Kasumi-1 (cell line): ENCODE measurements around the gene GRAP2.
"Not testable (repeated sequence)": the region's sequence is repeated elsewhere in the genome, so short reads cannot be mapped to it uniquely, and the experiment has no call there.

Experiments used
- DNase-seq, 2 experiments: peaks; one replicate each; lab custom pipeline; 2025; lab: John Stamatoyannopoulos, UW

The GRAP2 gene

DNA sequence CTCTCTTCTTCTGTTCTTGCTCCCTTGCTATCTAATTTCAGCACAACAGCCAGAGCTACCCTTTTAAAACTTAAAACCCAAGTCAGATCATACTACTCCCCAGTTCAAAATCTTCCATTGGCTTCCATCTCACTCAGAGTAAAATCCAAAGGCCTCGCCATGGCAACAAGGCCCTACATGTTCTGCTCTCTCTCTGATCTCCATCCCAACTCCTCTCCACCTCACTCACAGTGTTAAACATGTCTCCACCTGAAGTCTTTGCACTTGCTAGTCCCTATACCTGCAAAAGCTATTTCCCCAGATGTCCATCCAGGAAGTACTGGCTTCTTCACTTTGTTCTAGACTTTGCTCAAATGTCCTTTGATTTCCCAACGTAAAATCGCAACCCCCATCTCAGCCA, 3.0 kb upstream of the GRAP2 start:
- DNase-seq = no peak

DNA sequence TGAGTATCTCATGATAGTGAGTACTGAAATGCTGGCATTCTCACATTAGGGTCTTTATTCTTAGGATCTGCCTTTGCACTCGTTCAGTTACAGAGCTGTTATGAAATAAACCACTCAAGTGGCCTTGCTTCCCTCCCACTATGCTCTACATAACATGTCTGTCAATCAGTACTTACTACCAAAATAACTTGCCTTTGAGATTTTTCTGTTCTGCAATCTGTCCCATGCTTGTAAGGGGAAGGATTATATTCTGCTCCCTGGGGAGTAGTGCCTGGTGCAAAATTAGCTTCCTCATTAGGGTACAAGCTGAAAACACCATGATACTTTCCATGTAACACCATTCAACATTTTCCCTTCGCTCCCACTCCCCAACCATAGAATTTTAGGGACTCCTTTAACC, 1.9 kb upstream of the GRAP2 start:
- DNase-seq = peak; percentile 69

DNA sequence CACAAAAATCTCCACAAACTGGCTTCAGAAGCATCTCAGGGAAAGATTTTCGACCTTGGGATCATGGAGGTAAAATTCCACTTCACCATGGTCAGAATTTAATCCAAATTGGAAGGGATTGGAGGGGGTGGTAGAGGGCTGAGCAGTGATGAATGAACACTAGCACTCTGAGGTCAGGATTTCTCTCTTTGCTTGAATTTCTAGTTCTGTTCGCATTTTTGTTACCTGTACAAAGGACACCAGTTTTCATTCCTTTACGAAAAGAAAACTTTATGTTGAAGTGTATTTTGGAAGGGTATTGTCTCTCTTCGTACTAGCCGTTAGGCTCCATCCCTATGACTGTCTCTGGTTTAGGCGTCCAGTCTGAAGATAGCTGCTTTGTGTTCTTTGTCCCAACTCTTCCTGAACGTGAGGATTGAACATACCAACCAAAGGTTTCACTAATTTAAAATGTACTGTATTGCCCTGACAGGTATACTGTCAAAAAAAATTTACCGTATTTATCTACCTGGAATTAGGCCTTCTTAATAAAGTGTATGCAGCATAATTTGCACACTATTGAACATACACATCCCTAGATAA, 772 bp downstream of the GRAP2 start:
- no peak for DNase-seq

DNA sequence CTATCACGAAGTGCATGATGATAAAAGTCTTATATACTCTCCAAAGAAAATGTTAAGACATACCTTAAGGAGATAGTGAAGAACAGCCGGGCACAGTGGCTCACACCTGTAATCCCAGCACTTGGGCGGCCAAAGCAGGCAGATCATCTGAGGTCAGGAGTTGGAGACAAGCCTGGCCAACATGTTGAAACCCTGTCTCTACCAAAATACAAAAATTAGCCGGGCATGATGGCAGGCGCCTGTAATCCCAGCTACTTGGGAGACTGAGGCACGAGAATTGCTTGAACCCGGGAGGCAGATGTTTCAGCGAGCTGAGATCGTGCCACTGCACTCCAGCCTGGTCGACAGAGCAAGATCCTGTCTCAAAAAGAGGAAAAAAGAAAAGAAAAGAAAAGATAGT, 3.1 kb downstream of the GRAP2 start:
- not testable (repeated sequence) for DNase-seq

DNA sequence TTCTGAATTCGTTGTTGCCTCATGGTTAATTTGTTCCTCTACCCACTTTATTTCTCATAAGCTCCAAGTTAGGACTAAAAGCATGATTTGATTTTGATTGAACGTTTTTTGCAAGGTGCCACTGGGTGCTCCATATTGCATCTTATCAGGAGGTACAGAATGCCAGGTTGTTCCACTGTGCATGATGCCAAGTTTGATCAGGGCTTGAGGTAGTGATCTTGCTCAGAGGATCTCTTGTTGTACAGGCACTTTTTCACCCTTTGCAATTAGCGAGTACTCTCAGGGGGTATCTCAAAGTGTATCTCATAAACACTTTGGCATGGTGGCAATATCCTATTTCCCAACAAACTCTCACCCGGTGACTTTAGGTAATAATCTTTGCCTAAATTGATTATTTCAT, 4.0 kb downstream of the GRAP2 start:
- DNase-seq = no peak

DNA sequence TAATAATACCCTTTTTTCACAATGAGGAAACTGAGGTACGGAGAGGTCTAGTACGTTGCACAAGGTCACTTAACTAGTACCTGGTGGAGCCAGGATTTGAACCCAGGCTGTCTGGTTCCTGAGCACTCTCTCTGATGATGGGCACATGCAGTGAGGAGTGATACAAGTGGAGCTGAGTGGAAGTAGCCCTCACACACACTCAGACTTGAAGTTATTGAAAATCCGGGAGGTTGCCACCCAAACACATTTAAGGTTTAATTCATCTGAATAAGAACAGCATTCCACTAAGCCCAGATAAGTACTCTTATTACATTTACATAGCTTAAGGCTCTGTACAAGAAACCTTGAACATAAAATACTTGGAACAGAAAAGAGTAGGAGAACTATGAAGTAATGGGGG, 4.8 kb downstream of the GRAP2 start:
- no peak for DNase-seq

DNA sequence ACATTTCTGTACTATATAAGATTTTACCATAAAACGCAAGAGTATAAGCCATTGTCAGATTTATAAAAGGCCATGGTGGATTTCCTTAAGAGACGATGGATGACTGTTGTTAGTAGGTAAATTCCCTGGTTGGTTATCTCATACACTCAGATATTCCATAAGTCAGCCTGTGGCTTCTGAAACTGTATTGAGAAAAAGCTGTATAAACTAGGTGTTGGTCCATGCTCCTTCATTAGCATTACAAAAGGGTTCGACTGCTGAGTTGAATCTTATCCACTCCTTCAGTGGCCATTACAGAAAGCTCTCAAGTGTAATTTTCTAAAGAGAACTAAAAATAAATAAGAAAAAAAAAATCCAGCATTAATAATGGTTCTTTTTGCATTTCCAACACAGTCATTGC, 5.3 kb downstream of the GRAP2 start:
- no peak for DNase-seq

DNA sequence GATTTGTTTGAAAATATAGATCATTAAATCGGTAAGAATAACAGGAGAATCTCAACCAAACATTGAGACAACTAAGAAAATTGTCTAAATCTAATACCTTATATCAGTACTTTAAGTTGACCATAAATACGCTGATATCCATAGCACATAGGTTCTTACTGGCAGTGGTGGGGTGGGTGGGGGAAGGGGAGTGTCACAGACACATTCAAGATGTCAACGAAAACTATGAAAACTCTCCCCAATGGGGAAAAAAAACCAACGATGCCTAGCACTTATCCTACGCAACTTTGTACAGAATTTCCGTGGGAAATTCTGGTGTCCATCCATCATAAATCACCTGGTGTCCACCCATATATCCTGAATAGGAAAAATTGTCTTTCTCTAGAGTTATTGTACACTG, 6.2 kb downstream of the GRAP2 start:
- no peak for DNase-seq

DNA sequence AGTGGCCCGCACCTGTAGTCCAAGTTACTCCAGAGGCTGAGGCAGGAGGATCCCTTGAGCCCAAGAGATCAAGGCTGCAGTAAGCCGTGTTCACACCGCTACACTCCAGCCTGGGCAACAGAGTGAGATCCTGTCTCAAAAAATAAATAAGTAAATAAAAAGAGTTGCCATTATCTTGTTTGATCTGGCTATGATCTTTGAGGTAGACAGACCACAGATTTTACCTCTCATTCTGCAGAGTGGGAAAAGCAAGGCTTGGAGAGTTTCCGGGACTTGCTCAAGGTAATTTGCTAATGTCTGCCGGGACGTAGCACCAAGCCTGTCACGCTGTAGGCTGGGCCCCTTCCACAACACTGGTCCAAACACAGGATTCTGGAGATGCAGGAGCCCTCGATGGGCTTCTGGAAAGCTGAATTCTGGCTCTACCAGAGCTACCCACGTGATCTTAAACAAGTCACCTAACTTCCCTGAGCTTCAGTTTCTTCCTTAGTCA, 6.8 kb downstream of the GRAP2 start:
- DNase-seq = no peak

DNA sequence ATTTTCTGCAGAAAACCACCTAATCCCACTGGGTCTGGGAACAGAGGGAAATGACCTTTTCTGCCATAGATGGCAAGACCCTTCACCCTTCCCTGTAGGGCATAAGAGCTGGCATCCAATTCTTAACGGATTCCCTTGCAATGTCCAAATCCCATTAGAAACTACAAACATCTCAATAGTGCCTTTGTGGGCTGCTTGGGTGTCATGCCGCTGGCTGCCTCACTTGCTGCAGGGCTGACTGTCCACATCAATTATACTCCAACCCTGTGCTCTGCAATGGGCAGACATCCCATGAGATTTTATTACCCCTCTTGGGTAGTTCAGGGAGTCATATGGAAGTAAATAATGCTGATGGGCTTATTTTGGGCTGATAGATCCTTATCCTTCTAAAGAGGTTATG, 7.3 kb downstream of the GRAP2 start:
- no peak for DNase-seq

DNA sequence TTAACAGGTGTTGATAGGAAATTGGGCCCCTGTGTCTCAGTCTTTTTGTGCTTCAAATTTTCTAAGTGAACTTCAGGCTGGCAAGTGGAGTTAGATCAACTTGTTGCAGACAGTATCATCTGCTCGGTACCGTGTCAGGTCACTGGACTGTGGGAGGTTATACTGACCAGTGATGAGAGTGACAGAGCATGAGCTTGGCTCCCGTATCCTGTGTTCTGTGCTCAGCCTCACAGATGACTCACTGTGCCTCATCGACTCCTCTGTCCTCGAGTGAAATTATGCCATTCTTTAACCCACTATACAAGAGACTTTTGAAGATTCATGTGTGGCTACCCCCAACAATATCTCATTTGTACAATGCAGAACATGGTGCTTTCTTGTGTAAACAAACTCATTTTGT, 7.9 kb downstream of the GRAP2 start:
- DNase-seq = no peak

DNA sequence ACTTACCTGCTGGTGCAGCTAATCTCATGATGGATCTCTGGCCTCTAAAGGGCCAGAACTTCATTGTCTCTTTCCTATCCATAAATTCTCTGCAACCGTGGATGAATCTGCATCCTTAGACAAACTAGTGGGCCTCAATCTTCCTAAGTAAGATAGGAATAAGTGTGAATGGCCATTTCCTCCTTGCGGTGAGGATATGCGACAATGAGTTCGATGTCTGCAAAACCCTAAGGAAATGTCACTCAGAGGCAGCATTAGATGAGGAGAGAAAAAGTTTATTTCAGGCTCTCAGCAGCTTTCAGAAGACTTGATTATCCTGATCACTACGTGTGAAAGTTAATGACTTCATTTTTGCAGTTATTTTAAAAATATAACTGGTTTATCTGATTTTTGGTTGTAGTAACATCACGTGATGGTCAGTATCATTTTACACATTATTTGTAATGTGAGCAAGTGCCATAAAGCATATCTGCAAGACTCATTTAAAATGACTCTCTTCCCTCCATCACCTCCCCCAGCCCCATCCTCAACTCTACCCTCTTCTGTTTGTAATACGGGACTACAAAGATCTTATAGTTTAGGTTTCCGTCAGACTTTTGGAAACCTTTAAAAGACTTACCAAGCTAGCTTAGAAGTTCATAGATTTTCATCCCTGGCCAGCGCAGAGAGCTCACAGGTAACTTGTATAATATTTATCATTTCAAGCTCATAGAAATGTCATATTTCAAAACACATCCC, 10.2 kb downstream of the GRAP2 start:
- no peak for DNase-seq

DNA sequence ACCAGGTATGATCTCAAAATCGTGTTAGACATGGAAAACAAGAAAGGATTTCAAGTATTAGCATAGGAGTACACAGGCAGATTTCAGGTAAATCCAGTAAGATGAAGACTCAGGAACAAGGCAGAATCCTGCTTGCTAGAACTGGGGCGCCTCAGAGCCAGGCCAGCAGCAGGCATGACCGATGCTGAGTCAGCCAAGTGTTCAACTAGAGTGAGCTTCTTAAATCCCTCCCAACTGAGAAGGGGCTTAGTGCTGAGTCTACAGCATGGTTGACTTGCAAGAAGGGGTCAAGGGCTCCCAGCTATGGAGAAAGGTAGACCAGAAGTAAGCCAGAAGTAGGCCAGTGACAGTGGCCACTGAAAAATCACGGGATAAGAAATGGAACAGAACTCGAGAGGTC, 12.4 kb downstream of the GRAP2 start:
- DNase-seq = no peak

DNA sequence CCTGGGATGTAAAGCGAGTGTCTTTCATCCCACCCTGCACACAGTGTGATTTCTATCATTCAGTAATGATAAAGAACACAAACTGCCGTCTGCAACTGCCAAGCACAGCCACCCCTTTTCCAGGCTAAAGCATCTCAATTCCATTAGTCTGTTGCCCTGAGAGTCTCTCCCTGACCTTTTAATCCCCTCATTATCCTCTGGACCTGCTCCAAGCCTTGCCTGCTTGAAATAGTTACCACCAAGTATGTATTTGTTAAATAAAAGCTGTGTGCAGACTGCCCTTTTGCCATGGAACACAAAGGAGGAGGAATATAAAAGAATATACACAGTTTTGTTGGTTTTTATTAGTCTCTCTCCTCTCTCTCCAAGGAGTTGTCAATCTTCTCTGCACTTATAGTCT, 13.0 kb downstream of the GRAP2 start:
- DNase-seq = no peak

DNA sequence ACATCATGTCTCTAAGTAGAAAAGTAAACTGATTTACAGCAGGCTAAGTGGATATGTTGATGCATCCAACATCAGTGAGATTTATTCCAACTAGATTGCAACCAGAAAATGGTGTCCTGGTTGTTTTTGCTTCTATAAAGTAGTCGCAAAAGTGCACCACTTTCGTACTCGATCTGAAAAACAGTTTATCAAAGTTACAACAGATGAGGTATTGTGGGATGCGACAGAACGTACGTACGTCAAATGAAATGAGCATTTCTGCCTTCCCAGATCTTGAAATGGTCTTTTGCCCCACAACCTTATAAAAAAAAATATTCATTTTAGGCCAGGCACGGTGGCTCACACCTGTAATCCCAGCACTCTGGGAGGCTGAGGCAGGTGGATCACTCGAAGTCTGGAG, 13.7 kb downstream of the GRAP2 start:
- DNase-seq = no peak

DNA sequence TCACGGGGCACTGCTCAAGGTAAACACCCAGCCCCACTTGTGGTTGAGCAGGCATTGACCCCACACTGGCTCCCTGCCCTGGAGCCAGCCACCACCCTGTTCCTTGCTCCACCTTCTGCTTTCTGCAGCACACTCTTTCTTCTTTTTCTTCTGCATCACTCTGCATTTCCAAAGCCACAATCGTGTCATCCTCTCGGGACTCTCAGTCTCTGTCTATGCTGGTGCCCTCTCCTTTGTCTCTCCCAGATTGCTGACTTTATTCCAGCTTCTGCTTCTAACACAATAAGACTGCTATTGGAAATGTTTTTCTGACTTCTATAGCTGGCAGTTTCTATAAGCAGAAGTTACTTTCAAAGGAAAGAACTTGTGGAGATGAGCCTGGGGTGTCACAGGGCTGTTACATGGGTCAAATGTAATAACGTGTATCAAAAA, 14.4 kb downstream of the GRAP2 start:
- no peak for DNase-seq

DNA sequence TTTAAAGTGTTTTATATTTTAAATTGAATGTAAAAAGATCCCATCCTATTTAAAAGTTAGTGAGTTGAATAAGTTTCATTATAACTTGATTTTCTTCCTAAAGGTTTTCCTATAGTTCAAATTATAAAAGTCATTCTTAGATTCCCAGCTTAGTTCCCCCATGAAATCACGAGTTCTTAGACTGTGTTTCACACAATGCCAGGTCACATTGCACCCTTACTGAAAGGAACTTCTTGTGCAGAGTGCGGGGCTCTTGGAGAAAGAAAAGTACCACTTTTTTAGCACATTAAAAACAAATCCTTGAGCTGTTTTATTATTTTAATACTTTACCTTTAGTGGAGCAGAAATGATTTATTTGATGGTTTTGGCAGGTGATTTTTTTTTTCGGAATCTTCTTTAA, 15.6 kb downstream of the GRAP2 start:
- DNase-seq = no peak

DNA sequence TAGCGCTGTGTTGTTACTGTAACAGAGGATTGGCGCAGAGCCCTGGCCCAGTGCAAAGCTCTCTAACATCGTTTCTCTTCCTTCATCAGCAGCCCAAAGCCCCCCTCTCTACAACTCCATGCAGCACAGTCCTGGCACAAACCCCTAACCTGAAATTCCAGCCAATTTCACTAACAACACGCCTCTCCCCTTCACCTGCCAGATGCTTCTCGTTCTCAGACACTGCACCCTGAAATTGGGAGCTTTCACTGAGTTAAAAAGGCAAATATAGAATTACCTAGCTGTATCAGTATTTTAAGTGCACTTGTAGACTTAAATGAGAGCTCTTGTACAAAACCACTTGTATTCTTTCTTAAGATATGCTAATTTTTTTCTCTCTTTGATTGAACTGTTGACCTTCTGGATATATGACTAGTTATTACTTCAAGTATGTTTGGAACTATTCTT, 16.3 kb downstream of the GRAP2 start:
- no peak for DNase-seq

DNA sequence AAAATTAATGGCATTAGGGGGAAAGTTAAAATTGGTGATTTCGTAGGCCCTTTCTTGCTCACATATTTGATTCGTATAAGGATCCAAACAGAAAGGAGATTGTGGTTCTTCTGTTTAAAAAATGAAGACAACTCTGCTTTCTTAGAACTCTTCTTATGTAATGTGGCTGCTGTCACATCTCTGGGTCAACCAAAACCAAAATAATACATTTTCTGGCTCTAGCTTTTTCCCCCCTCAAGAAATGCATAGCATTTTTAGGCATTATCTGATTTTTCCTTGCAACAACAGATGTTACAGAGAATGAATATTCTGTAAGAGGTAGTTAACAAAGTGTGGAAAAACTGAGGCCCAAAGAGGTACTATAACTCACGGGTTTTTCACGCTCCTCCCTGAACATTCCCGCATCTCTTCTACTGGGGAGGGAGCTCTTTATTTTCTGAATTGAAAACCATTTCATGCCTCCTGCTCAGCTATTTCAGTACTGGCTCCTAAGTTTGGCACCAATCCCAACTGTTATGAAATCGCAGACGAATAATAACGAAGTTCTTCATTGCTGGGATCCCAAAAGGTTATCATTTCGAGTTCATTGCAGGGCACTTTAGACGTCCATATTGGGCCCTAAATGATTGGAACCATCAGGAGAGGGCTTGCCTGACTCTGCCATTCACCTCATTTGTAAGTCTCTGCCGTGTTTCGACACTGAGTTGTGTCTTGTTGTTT, 17.1 kb downstream of the GRAP2 start:
- no peak for DNase-seq

DNA sequence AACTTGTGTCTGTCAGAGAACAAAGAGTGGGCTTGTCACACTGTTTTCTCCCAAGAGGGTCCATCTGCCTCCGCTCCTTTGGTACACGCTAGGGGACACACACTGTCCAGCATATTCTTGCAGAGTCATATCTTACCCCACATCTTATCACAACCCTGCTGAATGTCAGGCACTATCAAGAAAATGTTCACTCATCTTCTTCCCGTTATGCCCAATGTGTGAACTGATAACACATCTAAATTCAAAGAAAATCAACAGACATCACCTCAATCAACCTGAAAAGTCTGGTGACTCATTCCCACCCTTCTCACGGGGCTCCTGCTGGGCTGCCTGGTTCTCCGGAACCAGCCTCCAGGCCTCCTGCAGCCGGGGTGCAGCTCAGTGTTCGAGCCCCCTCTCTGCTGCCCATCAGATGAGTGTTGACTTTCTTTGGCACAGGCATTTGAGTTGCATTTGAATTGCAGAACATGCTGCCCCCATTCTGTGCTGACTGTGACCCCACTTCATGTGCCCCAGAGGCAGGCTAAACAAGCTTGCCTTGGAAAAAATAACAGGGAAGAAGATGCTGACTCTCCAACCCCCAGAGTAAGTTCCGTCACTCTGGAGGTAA, 19.4 kb downstream of the GRAP2 start:
- no peak for DNase-seq

DNA sequence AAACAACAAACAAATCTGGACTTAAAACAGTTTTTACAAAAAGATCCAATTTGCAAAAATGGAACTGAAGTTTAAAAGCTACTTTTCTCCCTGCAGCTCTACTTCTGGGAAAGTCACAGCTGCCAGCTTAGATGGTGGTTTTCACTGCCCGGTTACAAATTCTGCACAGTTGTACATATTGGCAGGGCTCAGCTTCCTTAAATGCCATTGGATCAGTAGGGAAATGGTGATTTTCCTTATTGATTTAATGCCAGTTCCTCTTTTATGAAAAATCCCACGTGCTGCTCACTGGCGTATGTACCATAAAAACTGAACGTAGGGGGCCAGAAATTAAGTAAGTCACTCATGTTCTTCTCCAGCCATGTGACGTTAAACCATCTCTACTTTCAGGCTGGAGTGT, 22.8 kb downstream of the GRAP2 start:
- no peak for DNase-seq

DNA sequence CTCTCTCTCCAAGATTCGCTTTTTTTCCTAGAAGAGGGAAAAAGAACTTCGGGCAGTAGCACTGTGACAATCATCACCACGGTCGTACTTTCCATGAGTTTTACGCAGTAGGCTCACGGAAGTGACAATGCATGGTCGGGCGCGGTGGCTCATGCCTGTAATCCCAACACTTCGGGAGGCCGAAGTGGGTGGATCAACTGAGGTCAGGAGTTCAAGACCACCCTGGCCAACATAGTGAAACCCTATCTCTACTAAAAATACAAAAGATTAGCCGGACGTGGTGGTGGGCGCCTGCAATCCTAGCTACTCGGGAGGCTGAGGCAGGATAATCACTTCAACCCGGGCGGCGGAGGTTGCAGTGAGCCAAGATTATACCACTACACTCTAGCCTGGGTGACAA, 23.4 kb downstream of the GRAP2 start:
- no peak for DNase-seq

DNA sequence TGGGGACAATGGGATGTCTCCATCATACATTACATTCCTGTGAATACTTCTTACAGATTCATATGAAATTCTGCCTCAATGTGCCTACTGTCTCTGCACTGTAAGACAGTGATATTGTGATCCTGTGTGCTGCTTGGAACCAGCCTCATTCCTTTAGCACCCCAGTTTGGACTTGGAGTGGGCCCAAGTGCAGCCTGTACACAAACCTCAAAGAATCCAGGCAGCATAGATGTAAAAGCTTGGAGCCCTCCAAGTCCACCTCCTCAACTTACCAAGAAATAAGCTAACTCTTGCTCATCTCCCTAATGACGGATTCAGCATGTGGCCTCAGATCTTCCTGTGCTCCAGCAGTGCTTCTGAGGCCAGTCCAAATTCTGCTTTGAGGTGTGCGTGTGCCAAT, 24.4 kb downstream of the GRAP2 start:
- DNase-seq = no peak
